ENCODE measurements around the gene NRIP1. TPM values are rescaled to one million over a fixed set of nuclear protein-coding genes. Genes with fewer than 3 reads are reported as not detected.

The NRIP1 gene
- total and polyA plus RNA-seq, 9 of the 15 experiments (the other 6 are each of a cell fraction or from before 2014, with no cell fraction given), result 4.3 to 42.8 (median 19.6) TPM

- ChIA-PET POLR2A (interaction anchor here (0.6 kb wide), 1 partner anchor 142 kb away, joined by 3 read pairs; no protein-coding TSS in a partner anchor), CTCF (ENCODE audit: low intra/inter-chr PET ratio) (no interaction called here)
- no peak overlapping the region for H3K4me2 ChIP-seq (ENCODE audit: insufficient read depth, low read length)
- no peak overlapping the region for H3K4me3 ChIP-seq
- no peak for DNase-seq (ENCODE audit: extremely low read depth in 1 of 4, low spot score in 3 of 4)
- no peak overlapping the region for H3K27ac ChIP-seq (ENCODE audit: extremely low read depth, low read depth, low read length)
- no peaks in the 10 kb centered on the region for H3K4me1 ChIP-seq (replicated peaks in 1 of 2; ENCODE audit: control insufficient read depth in 2 of 2, insufficient read depth in 2 of 2, low read length in 2 of 2)
- H3K79me2 ChIP-seq (ENCODE audit: control insufficient read depth, insufficient read depth, low read length), result peaks cover 74% of the 10 kb centered on the region
- intact Hi-C loops (cut with micrococcal nuclease), result no loop called here
- no peak for TF ChIP-seq RFX5 (IDR thresholded peaks at IDR 0.05; ENCODE audit: low read depth, low read length)
- TF ChIP-seq, protein P1, sequence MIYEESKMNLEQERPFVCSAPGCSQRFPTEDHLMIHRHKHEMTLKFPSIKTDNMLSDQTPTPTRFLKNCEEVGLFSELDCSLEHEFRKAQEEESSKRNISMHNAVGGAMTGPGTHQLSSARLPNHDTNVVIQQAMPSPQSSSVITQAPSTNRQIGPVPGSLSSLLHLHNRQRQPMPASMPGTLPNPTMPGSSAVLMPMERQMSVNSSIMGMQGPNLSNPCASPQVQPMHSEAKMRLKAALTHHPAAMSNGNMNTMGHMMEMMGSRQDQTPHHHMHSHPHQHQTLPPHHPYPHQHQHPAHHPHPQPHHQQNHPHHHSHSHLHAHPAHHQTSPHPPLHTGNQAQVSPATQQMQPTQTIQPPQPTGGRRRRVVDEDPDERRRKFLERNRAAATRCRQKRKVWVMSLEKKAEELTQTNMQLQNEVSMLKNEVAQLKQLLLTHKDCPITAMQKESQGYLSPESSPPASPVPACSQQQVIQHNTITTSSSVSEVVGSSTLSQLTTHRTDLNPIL (CRISPR knock-in tag; IDR thresholded peaks at IDR 0.05), result no peak
- TF ChIP-seq NFYB (IDR thresholded peaks at IDR 0.05; ENCODE audit: extremely low read depth, insufficient read length), result no peak
- TF ChIP-seq BCLAF1 (IDR thresholded peaks at IDR 0.05; ENCODE audit: borderline replicate concordance in 1 of 2, control insufficient read depth in 1 of 2, low read depth in 2 of 2, low read length in 1 of 2), result no peak
- TF ChIP-seq USF2 (CRISPR knock-in tag; IDR thresholded peaks at IDR 0.05), result no peak
- no peak for TF ChIP-seq PTBP1 (IDR thresholded peaks at IDR 0.05; ENCODE audit: low read depth, low read length)
- no TSS peak for BruUV-seq (replicated peaks)
- in situ Hi-C loops (cut with MboI), result no loop called here
- FAIRE-seq, result no peak
- no peaks in the 10 kb centered on the region for H3K9me1 ChIP-seq (ENCODE audit: control insufficient read depth, insufficient read depth, low read length)
- WGBS (ENCODE audit: insufficient coverage, low coverage, missing lambda C conversion rate), result 100% methylated on average over 1 of the region's 1 CpG
- no peak overlapping the region for H3K9ac ChIP-seq (ENCODE audit: insufficient read depth in 1 of 2, low read depth in 2 of 2, low read length in 2 of 2)
- no peak overlapping the region for H2AFZ ChIP-seq (ENCODE audit: low read depth, low read length)
- H3K9me3 ChIP-seq (replicated peaks; ENCODE audit: control insufficient read depth, insufficient read depth, low read depth, low read length), result no peaks in the 10 kb centered on the region
- no peak for ATAC-seq
- no peaks in the 10 kb centered on the region for H3K27me3 ChIP-seq (ENCODE audit: control insufficient read depth in 2 of 2, insufficient read depth in 2 of 2, low read length in 2 of 2)
- peaks cover 5% of the 10 kb centered on the region; the same call in 2 of the 3 replicates for H3K36me3 ChIP-seq (ENCODE audit: control insufficient read depth, insufficient read depth, low read length)
- H4K20me1 ChIP-seq (replicated peaks; ENCODE audit: control insufficient read depth, insufficient read depth, low read length), result no peaks in the 10 kb centered on the region
Measured at GRCh38 chr21:15000081-15000480, 64.7 kb downstream of the NRIP1 start.

Measured in K562 (cell line).